Measurements from ENCODE around the gene GSK3B.

DNA sequence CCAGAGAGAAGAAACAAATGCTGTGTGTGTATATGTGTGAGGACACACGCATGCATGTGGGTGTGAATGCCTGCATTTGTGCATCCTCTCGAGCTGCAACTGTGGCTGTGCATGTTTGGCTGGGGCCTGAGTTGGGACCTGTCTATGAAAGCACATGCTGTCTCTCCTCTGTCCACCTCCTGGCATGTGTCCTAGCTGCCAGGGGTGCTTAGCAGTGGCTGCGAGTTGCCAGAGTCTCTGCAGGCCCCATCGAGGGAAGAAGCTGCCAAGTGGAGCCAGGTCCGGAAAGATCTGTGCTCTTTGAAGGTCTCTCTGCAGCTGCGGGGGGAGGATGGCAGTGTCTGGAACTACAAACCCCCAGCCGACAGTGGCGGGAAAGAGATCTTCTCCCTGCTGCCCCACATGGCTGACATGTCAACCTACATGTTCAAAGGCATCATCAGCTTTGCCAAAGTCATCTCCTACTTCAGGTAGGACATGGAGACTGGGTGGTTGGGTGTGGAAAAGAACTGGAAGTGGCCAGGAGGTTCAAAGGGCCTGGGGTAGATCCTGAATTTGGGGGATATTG is 281.7 kb downstream of the GSK3B start:
- TF ChIP-seq, protein P1, sequence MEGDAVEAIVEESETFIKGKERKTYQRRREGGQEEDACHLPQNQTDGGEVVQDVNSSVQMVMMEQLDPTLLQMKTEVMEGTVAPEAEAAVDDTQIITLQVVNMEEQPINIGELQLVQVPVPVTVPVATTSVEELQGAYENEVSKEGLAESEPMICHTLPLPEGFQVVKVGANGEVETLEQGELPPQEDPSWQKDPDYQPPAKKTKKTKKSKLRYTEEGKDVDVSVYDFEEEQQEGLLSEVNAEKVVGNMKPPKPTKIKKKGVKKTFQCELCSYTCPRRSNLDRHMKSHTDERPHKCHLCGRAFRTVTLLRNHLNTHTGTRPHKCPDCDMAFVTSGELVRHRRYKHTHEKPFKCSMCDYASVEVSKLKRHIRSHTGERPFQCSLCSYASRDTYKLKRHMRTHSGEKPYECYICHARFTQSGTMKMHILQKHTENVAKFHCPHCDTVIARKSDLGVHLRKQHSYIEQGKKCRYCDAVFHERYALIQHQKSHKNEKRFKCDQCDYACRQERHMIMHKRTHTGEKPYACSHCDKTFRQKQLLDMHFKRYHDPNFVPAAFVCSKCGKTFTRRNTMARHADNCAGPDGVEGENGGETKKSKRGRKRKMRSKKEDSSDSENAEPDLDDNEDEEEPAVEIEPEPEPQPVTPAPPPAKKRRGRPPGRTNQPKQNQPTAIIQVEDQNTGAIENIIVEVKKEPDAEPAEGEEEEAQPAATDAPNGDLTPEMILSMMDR (IDR thresholded peaks at IDR 0.05; ENCODE audit: low read length): no peak
- TF ChIP-seq EZH2phosphoT487 (IDR thresholded peaks at IDR 0.05; ENCODE audit: low read length) (no peak), EZH2 (optimal IDR thresholded peaks at IDR 0.05; ENCODE audit: low read depth, low read length) (no peak)
